GM12878 (cell line): ENCODE results near the gene TPCN2. TPM values are rescaled to one million over a fixed set of nuclear protein-coding genes. Genes with fewer than 3 reads are reported as not detected.

Experiments
- ATAC-seq: fragments of 200-7000 bp; cut with Tn5 transposase; 3 replicates; pipeline ENCODE4 v1.9.1; 2020; ENCODE audit warnings: mild to moderate bottlenecking, moderate library complexity
- BruUV-seq: library from RNA; stranded (reverse); fragments of 400-500 nt; replicated peaks from 2 replicates; lab custom pipeline; 2021; lab: Mats Ljungman, UMichigan
- CTCF ChIA-PET: fragments of 300-600 bp; sonication (Branson Sonifier 250); formaldehyde crosslinking; extraction: SDS; loops from one replicate; lab custom pipeline; 2021; ENCODE audit warnings: inconsistent platforms; lab: Yijun Ruan, JAX
- POLR2A ChIA-PET: fragments of 350-600 bp; formaldehyde crosslinking; extraction: SDS; loops from one replicate; lab custom pipeline; 2021; ENCODE audit warnings: inconsistent platforms; lab: Charles Lee
- RAD21 ChIA-PET: fragments of 300-600 bp; sonication (Branson Sonifier 250); formaldehyde crosslinking; loops from one replicate; lab custom pipeline; 2023; ENCODE audit warnings: antibody characterized with exemption; ENCODE audit not compliant: unreplicated experiment; lab: Charles Lee
- SMC1A ChIA-PET: fragments of 300-600 bp; sonication (Branson Sonifier 250); formaldehyde crosslinking; loops from one replicate; lab custom pipeline; 2023; ENCODE audit not compliant: unreplicated experiment, uncharacterized antibody; lab: Charles Lee
- DNase-seq: peaks from one replicate; pipeline ENCODE4 v3.0.0-alpha.2; 2011; ENCODE audit warnings: low read depth, low spot score
- FAIRE-seq: peaks from 3 replicates; lab custom pipeline; 2011; peaks lifted over from hg19 to GRCh38; lab: Jason Lieb, UNC
- H2AFZ ChIP-seq: 2 replicates; pipeline ENCODE4 v1.6.0; 2011; ENCODE audit warnings: low read depth, low read length, control low read depth; ENCODE audit not compliant: control insufficient read depth
- H3K27ac ChIP-seq: 2 replicates; pipeline ENCODE4 v1.5.1; 2011; ENCODE audit warnings: control low read depth; ENCODE audit not compliant: control insufficient read depth, insufficient read depth
- H3K27me3 ChIP-seq, 2 experiments: replicated peaks in 1 of 2; 2 replicates each; pipeline versions ENCODE4 v1.6.0 to v1.6.1; 2011; ENCODE audit warnings: low read length in 1 of 2; ENCODE audit not compliant: control insufficient read depth in 2 of 2, insufficient read depth in 2 of 2
- H3K36me3 ChIP-seq, 2 experiments: 2 replicates each; pipeline ENCODE4 v1.5.1; 2011; ENCODE audit warnings: low read length in 1 of 2; ENCODE audit not compliant: control insufficient read depth in 2 of 2, insufficient read depth in 2 of 2
- H3K4me1 ChIP-seq: 2 replicates; pipeline ENCODE4 v1.6.1; 2011; ENCODE audit warnings: mild to moderate bottlenecking, low read length, moderate library complexity, mixed read lengths; ENCODE audit not compliant: control insufficient read depth, insufficient read depth
- H3K4me2 ChIP-seq: 2 replicates; pipeline ENCODE4 v1.6.0; 2011; ENCODE audit warnings: control low read depth; ENCODE audit not compliant: control insufficient read depth, insufficient read depth
- H3K4me3 ChIP-seq: fragments of 200-600 bp; sonication (generic); 2 replicates; pipeline ENCODE4 v1.5.1; 2016
- H3K79me2 ChIP-seq: 2 replicates; pipeline ENCODE4 v1.6.0; 2011; ENCODE audit warnings: low read length; ENCODE audit not compliant: control insufficient read depth, insufficient read depth
- H3K9ac ChIP-seq: 2 replicates; pipeline ENCODE4 v1.8.0; 2011; ENCODE audit warnings: low read length, control low read depth, mixed read lengths; ENCODE audit not compliant: control insufficient read depth, insufficient read depth
- H3K9me3 ChIP-seq: replicated peaks from 3 replicates; pipeline ENCODE4 v1.5.1; 2011; ENCODE audit warnings: mild to moderate bottlenecking, low read length; ENCODE audit not compliant: control insufficient read depth, insufficient read depth
- H4K20me1 ChIP-seq: 2 replicates; pipeline ENCODE4 v1.6.0; 2011; ENCODE audit not compliant: control insufficient read depth, insufficient read depth
- BMI1 ChIP-seq: fragments of 450-650 bp; IDR thresholded peaks from 2 replicates; pipeline ENCODE4 v1.6.1; 2016; ENCODE audit warnings: mild to moderate bottlenecking, moderate library complexity, borderline replicate concordance
- CBFB ChIP-seq: IDR thresholded peaks from 2 replicates; pipeline ENCODE4 v1.6.1; 2016; ENCODE audit warnings: antibody characterized with exemption, low read depth
- LARP7 ChIP-seq: fragments of 450-650 bp; IDR thresholded peaks from 2 replicates; pipeline ENCODE4 v1.6.1; 2017; ENCODE audit warnings: mild to moderate bottlenecking
- NR2C1 ChIP-seq: fragments of 450-650 bp; IDR thresholded peaks from 2 replicates; pipeline ENCODE4 v1.6.1; 2017; ENCODE audit warnings: antibody characterized with exemption, mild to moderate bottlenecking, moderate library complexity
- RAD21 ChIP-seq: IDR thresholded peaks from 2 replicates; pipeline ENCODE4 v1.6.1; 2011; ENCODE audit warnings: mild to moderate bottlenecking, low read depth, low read length, moderate library complexity; ENCODE audit not compliant: insufficient read depth
- SMAD5 ChIP-seq: IDR thresholded peaks from 2 replicates; pipeline ENCODE4 v1.6.1; 2016; ENCODE audit warnings: antibody characterized with exemption, low read depth
- TAF1 ChIP-seq: IDR thresholded peaks from 2 replicates; pipeline ENCODE4 v1.6.1; 2011; ENCODE audit warnings: mild to moderate bottlenecking, low read depth, low read length, borderline replicate concordance
- TCF12 ChIP-seq: IDR thresholded peaks from 2 replicates; pipeline ENCODE4 v1.6.1; 2011; ENCODE audit warnings: low read depth, mild to moderate bottlenecking, low read length
- WGBS: methylation state at CpG from one replicate; pipeline ENCODE4 v1.1.6; 2016; ENCODE audit warnings: low lambda C conversion rate; ENCODE audit not compliant: insufficient replicate concordance, insufficient coverage; ENCODE audit errors: missing lambda C conversion rate; 5-methylcytosine and 5-hydroxymethylcytosine counted together
- in situ Hi-C: fragments of 300-500 bp; cut with MboI; formaldehyde crosslinking; loops from 9 replicates; pipeline ENCODE4 v1.14.3; 2018; ENCODE audit warnings: mixed read lengths
- intact Hi-C: fragments of 100-400 bp; cut with micrococcal nuclease; formaldehyde crosslinking; loops from one replicate; pipeline ENCODE4 v1.14.2; 2022; ENCODE audit not compliant: unreplicated experiment
- polyA plus RNA-seq, 11 experiments: library from polyadenylated mRNA; depleted of rRNA in 4 of 11; unstranded in 6 of 11; stranded (reverse) in 5 of 11; fragments of >200 nt; fragmentation: Nextera tagmentation in 4 of 11; fragmentation: Illumina TruSeq in 1 of 11; extraction: Ambion mirVana in 4 of 11; extraction: Trizol in 1 of 11; gene quantifications; 1 replicate in 1 of 11; 2 replicates in 10 of 11; pipeline versions ENCODE4 v1.2.1 to v1.2.3, GENCODE V29; 2011 to 2016; ENCODE audit warnings: inconsistent platforms in 2 of 11, missing spikeins in 2 of 11, low read depth in 1 of 11
- total RNA-seq, 4 experiments: library from RNA; depleted of rRNA in 3 of 4; stranded (reverse); fragments of >200 nt in 3 of 4; fragmentation: Illumina TruSeq in 1 of 4; extraction: Trizol in 1 of 4; gene quantifications; 2 replicates each; pipeline versions ENCODE4 v1.2.1 to v1.2.3, GENCODE V29; 2013 to 2021
- TF ChIP-seq, protein P1 (sequence below): IDR thresholded peaks from 2 replicates; pipeline ENCODE4 v1.6.1; 2012; ENCODE audit warnings: low read depth, low read length, improper control_type of control experiment
- TF ChIP-seq, protein P2 (sequence below): IDR thresholded peaks from 2 replicates; pipeline ENCODE4 v1.6.1; 2012; ENCODE audit warnings: low read depth, low read length, improper control_type of control experiment
- TF ChIP-seq, protein P3 (sequence below): fragments of 450-650 bp; IDR thresholded peaks from 2 replicates; pipeline ENCODE4 v1.6.1; 2017; ENCODE audit warnings: mild to moderate bottlenecking, low read depth, inconsistent platforms; ENCODE audit not compliant: poor library complexity, severe bottlenecking

TPCN2 gene
- total and polyA plus RNA-seq, 10 of the 15 experiments (the other 5 are each of a cell fraction or from before 2014, with no cell fraction given) = 1.7 to 18.4 (median 8.4) TPM

DNA sequence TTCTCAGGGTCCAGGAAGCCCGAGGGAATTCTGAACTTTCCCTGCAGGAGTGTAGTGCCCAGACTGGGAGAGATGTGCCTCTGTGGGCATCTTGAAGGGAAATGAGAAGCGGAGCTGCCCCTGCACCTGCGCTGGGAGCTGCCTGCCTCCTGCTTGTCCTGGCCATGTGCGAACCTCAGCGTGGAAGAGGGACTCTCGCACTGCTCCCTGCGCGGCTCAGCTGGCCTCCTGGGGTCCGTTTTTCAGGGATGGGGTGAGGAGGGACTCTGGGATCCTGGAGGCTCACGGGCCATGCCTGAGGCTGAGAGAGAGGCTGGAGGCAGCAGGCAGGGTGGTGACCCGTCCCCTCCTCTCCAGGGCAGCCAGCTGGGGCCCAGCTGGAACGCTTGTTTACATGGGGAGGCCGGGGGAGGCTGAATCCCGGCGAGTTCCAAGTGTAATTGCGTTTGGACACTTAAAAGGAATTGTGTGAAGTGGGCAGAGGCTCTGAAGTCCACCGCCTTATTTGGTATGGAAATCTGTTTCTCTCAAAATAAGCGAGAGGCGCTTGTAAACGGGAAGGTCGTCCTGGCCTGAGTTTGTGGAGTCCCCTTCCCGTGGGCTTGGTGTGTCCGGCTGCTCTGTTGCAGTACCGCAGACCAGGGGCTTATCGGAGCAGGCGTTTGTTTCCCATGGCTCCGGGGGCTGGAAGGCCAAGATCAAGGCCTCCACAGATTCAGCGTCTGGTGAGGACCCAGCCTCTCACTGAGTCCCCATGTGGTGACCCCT lies 34.5 kb upstream of the TPCN2 start:
- DNase-seq = no peak
- Histone ChIP-seq H4K20me1 (no peaks in the 10 kb centered on the region), H3K9ac (no peak overlapping the region), H3K27ac (no peak overlapping the region), H3K4me3 (no peak overlapping the region), H3K79me2 (no peaks in the 10 kb centered on the region), H3K36me3 (no peaks in the 10 kb centered on the region)
- BruUV-seq = no TSS peak
- POLR2A ChIA-PET = no interaction called here
- 47% methylated on average over 28 of the region's 28 CpGs for WGBS
- RAD21 ChIA-PET = no interaction called here
- no peak for ATAC-seq
- FAIRE-seq = no peak
- intact Hi-C loops = no loop called here
- in situ Hi-C loops = no loop called here
- TF ChIP-seq RAD21 (no peak), LARP7 (no peak), BMI1 (no peak), CBFB (no peak)
- TF ChIP-seq, protein P1, sequence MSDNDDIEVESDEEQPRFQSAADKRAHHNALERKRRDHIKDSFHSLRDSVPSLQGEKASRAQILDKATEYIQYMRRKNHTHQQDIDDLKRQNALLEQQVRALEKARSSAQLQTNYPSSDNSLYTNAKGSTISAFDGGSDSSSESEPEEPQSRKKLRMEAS = no peak
- TF ChIP-seq, all 136 proteins: peak for 0
- H3K27me3 ChIP-seq = peaks cover 0 to 3% of the 10 kb centered on the region in 2 experiments; a peak in 3 of 4 replicates
- no peak overlapping the region for H3K4me2 ChIP-seq
- SMC1A ChIA-PET = no interaction called here
- no peaks in the 10 kb centered on the region for H3K9me3 ChIP-seq
- CTCF ChIA-PET = no interaction called here
- H2AFZ ChIP-seq = no peak overlapping the region
- no peaks in the 10 kb centered on the region for H3K4me1 ChIP-seq

DNA sequence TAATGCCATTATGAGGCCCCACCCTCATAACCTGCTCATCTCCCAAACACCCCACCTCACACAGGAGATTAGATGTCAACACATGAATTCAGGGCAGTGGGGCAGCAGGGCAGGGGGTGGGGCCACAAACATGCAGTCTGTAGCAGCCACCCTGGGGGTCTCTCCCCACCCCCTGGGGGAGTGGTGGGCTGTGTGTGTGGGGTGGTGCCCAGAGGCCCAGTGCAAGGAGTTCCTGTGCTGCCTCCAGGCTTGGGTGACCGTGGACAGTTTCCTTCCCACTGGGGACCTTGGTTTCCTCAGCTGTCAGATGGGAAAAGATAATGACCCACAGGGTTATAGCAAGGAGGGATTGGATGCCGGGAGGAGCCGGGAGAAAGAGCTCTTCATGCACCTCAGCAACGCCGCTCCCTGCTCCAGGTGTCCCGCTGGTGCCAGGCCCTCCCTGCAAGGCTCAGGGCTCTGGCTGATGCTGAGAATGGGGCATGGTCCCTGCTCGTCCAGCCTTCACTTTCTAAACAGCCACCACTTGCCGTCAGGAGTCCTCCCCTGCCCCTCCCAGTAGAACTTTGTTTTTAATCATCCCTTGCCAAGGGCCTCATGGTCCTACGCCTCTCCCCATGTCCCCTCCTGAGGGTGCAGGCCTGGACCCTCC lies 33.7 kb upstream of the TPCN2 start:
- Histone ChIP-seq H3K36me3 (no peaks in the 10 kb centered on the region), H4K20me1 (no peaks in the 10 kb centered on the region), H3K4me1 (no peaks in the 10 kb centered on the region), H3K4me3 (no peak overlapping the region), H3K27me3 (peaks cover 0 to 3% of the 10 kb centered on the region in 2 experiments; a peak in 3 of 4 replicates), H3K9ac (no peak overlapping the region), H2AFZ (no peak overlapping the region), H3K27ac (no peak overlapping the region), H3K9me3 (no peaks in the 10 kb centered on the region), H3K4me2 (no peak overlapping the region)
- no peak for FAIRE-seq
- CTCF ChIA-PET = no interaction called here
- intact Hi-C loops (no loop called here), in situ Hi-C loops (no loop called here)
- no TSS peak for BruUV-seq
- RAD21 ChIA-PET = no interaction called here
- SMC1A ChIA-PET = no interaction called here
- POLR2A ChIA-PET = no interaction called here
- WGBS = 32% methylated on average over 8 of the region's 9 CpGs
- no peak for DNase-seq
- no peak for ATAC-seq
- TF ChIP-seq NR2C1 (no peak), SMAD5 (no peak), TCF12 (no peak), TAF1 (no peak)
- TF ChIP-seq, protein P2, sequence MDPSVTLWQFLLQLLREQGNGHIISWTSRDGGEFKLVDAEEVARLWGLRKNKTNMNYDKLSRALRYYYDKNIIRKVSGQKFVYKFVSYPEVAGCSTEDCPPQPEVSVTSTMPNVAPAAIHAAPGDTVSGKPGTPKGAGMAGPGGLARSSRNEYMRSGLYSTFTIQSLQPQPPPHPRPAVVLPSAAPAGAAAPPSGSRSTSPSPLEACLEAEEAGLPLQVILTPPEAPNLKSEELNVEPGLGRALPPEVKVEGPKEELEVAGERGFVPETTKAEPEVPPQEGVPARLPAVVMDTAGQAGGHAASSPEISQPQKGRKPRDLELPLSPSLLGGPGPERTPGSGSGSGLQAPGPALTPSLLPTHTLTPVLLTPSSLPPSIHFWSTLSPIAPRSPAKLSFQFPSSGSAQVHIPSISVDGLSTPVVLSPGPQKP = no peak
- TF ChIP-seq, protein P3, sequence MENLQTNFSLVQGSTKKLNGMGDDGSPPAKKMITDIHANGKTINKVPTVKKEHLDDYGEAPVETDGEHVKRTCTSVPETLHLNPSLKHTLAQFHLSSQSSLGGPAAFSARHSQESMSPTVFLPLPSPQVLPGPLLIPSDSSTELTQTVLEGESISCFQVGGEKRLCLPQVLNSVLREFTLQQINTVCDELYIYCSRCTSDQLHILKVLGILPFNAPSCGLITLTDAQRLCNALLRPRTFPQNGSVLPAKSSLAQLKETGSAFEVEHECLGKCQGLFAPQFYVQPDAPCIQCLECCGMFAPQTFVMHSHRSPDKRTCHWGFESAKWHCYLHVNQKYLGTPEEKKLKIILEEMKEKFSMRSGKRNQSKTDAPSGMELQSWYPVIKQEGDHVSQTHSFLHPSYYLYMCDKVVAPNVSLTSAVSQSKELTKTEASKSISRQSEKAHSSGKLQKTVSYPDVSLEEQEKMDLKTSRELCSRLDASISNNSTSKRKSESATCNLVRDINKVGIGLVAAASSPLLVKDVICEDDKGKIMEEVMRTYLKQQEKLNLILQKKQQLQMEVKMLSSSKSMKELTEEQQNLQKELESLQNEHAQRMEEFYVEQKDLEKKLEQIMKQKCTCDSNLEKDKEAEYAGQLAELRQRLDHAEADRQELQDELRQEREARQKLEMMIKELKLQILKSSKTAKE = no peak
- TF ChIP-seq, all 136 proteins: peak for 0
- no peaks in the 10 kb centered on the region for H3K79me2 ChIP-seq
